CD4-positive, alpha-beta T cell treated with Interleukin-2 at 100 ng/mL for 4 hours (primary cell): Measurements from ENCODE around the gene ADD3.

Experiments used
- DNase-seq: peaks from one replicate; pipeline ENCODE4 v3.0.0-alpha.2; 2020; ENCODE audit warnings: low spot score

ADD3 gene

DNA sequence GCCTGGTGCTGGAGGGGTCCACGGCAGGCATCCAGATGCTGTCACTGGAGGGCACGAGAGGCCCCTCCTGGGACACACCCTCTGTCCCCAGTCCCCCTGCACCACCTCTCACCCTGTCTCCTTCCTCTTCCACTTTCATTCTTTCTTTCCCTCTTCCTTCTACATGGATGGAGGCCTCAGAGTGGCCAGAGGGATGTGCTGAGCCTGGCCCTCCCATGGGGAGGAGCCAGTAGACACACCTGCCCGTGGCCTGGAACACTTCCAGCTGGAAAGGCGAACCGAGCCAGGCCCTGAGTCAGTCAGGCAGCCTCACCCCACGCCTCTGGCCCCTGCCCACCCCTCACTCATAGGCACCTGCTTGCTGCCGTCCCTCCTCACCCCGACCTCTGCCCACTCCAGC lies 143.7 kb downstream of the ADD3 start:
- no peak for DNase-seq

DNA sequence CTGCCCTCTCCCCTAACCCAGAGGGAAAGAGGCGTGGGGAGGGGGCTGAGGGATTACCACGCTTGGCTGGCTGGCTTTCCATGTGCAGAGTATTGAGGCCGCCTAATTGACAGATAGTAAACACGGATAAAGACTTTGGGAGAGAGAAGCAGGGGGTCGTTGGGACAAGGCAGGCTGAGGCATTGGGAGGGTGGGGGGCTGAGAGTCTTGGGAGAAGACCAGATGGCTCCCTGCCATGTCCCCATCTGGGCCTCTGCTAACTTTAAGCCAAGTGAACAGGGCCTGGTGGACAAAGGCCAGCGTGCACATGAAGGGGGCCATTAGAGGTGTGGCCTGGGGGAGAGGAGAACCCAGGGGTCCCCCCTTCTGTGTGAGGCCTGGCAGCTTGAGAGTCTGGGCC lies 144.2 kb downstream of the ADD3 start:
- no peak for DNase-seq

DNA sequence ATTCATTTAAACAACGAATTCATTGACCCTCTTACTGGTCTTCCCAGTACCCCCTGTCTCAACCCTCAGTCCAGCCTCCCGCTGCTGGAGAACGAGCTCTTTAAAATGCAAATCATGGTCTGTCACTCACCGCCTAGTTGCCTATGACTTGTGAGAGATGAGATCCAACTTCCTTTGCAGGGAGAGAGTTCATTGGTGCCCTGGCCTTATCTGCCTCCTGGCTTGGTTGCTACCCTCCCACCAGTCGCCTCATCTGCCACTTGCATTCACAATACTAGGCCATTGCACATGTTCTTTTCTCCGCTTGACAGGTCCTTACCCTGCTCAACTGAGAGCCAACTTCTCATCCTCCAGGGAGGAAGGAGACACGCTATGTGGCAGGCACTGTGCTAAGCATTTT lies 145.6 kb downstream of the ADD3 start:
- no peak for DNase-seq

- DNase-seq: no peak
These were observed 148.3 kb downstream of the ADD3 start for GRCh38 chr10:110156046-110156445.

- DNase-seq: no peak
These were observed 150.5 kb downstream of the ADD3 start for GRCh38 chr10:110158051-110159005.

GRCh38 chr10:110160081-110160480 lies 152.3 kb downstream of the ADD3 start:
- no peak for DNase-seq

GRCh38 chr10:110160522-110160921 lies 152.7 kb downstream of the ADD3 start:
- no peak for DNase-seq

GRCh38 chr10:110162741-110163145 lies 155.0 kb downstream of the ADD3 start:
- DNase-seq: no peak

DNA sequence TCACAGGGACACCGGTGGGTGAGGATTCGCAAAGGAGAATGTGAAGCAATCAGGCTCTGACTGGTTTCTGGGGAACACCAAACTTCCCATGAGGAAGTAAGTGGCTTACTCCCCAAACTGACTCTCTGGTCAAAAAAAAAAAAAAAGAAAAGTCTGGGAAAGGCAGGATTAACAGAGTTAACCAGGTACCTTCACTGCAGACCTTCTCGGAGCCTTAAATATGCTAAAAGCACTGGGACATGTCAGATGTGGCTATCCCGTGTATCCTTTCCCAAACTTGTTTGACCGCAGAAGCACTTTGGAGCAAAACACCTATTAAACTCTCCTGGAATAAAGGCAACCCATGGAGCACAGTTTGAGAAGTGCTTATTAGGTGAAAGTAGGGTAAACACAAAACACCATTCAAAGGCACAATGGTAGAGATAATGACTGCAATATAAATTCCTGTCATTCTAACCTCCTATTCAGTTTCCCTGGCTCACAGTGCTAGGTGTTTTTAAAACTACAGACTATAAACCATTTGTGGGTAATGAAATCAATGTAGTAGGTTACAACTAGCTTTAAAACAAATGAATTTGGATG lies 155.5 kb downstream of the ADD3 start:
- no peak for DNase-seq

DNA sequence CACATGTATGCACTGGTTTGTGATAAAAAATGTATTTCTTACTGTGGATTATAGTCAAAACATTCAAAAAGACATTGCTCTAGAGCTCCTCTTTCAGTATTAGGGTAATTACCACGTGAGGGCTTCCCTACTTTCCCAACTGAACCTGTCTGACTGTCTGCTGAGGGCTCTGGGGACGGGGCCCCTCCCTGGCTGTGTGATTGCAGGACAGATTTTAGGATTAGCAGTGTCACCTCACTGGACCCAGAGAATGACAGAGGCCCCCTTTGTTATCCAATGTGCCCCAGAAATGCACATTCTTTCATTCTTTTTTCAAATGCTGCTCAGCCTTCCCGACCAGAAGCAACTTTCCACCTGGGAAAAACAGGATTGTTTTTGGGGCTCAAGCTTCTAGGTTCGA lies 156.1 kb downstream of the ADD3 start:
- DNase-seq: no peak

- no peak for DNase-seq
These were observed 157.5 kb downstream of the ADD3 start for GRCh38 chr10:110165239-110165638.

- no peak for DNase-seq
These were observed 159.4 kb downstream of the ADD3 start for GRCh38 chr10:110167149-110167548.

- no peak for DNase-seq
These were observed 161.1 kb downstream of the ADD3 start for GRCh38 chr10:110168601-110169481.

DNA sequence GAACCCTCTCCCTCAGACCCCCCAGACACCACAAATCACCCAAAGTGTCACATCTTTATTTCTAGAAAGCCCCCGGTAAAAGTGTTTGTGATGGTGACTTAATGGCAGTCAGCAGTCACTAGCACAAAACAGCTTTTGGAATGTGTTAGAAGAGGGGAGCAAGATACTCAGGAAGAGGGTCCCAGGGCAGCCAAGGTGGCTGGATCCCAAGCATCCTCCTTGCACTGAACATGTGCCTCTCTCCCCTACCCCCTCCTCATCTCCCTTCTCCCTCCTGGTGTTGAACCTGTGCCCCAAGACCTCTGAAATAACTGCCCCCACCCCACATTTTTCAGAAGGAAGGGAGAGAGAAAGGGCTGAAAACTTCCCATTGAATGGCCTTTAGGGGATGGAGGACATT lies 161.8 kb downstream of the ADD3 start:
- no peak for DNase-seq

DNA sequence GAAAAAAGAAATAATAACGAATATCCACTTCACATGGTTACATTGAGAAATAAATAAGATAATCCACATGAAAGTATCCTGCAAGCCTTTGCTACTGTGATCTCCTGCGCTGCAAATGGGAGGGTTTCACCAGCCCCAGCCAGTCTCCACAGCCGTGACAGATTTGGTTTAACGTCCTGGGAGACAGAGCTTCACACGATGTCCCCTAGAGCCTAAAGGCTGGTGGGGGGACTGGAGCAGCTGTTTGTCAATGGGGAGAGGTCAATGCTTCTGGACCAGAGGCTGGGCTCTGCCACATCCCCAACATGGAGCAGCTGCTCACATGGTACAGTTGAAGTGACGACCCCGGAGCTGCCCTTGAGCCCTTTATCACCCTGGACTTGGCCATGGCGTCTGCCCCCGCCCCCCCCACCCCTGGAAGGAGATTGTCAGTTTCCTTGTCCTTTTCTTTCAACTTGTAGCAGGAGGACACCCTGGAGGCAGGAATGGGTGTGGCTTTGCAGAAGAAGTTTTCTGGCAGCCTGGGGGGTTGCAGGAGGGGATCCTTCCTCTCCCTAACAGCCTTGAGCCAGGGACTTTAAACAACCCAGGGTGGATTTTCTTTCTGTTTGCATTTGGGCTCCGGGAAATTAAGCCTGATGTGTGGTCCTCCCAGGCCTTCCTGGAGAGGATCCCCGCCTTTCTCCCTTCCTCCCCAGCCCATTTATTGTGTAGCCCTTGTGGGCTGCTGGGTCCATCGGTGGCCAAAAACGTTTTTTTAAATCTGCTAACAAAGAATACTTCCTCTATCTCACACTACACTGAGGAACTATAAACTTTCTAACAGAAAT lies 162.6 kb downstream of the ADD3 start:
- no peak for DNase-seq

DNA sequence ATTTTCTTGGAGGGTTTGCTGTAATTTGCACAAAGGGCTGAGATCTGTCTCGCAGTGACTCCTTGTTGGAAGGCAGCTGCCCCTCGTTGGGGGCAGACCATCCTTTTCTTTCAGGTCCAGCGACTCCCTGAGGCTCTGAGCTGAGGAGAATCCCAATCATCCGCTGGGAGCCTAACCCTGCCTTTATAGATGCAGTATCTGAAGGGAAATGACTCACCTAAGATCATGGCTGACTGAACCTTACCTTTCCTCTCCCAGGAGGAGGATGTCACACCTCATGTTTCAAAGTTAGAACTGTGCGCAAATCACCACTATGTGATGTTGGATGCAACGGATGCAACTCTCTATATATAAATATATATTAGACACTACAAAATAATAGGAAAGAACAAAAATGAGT lies 163.2 kb downstream of the ADD3 start:
- DNase-seq: no peak

GRCh38 chr10:110172155-110172554 lies 164.4 kb downstream of the ADD3 start:
- no peak for DNase-seq

DNA sequence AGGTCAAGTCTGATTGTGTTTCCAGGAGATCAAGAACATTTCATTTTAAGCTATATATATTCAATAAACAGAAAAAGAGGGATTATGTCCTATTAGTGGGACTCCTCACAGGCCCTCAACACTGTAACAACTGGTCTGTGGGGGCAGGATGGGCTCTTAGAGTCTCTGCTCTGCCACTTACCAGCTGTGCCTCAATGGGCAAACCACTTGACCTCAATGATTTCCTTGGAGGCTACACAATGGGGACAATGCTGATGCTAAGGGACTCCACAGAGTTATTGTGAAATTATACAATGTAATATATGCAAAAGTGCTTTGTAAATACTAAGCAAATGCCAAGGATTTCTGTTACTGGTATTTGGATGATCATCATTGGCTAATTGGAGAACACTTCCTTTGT lies 166.4 kb downstream of the ADD3 start:
- no peak for DNase-seq

- no peak for DNase-seq
These were observed 167.0 kb downstream of the ADD3 start for GRCh38 chr10:110174816-110175215.

DNA sequence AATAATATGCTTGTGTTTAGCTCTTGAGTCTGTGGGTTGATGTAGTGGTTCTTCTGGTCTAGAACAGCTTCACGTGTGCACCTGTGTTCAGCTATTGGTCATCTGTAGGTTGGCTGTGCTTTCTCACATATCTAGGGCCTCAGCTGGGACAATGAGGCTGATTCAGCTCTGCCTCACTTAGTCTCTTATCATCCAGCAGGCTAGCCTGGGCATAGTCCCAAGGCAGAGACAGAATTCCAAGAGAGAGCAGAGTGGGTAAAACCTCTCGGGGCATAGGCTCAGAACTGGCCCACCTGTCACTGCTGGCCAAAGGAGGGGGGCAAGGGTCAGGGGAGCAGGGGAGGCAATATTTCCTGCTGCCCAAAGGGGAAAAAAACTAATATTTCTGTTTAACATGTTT lies 167.6 kb downstream of the ADD3 start:
- no peak for DNase-seq

DNA sequence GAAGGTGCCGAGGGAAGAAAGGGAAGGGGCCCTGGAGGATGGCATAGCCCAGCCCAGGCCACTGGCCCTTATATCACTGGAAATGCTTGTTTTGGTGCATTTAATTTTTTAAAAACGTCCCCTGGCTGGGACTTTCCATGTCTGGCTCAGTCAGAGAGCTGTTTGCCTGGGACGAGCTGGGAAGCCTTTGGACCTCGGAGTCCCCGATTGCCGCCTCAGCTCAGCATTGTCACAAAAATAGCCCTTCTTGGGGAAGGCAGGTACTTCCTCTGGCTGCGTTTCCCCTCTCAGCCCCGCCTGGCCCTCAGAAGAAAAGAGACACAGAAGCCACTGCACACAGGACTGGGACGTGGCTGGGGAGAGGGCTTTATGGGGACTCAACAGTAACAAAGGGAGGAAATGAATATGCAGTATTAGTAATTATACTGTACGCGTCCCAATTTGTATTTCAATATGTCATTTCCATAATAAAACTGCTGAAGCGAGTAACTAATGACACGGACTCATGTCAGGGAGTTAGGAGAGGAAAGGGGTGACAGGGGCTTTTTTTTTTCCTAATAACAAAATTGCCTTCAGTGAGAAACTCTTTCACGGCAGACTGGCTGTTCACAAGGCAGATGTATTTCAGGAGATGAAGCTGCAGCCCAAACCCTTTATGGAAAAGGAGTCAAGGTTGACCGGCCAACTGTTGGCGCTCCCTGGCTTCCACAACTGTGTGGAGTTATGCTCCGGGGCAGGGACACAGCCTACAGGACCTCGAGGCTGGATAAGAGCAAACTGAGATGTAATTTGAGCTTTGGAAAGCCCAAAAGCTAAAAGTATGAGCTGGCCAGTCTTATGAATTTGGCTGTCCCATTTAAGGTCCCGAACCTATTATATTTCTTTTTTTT lies 168.6 kb downstream of the ADD3 start:
- no peak for DNase-seq
